IMR-90 (cell line): ENCODE data around the gene RAP2C. TPM values are rescaled to one million over a fixed set of nuclear protein-coding genes. Genes with fewer than 3 reads are reported as not detected.
A peak's percentile ranks its signal among the peaks of the same experiment; 100 is the strongest.

Source experiments
- ATAC-seq: fragments of 200-7000 bp; cut with Tn5 transposase; 2 replicates; pipeline ENCODE4 v1.9.1; 2020; ENCODE audit warnings: low read depth, mild to moderate bottlenecking, moderate library complexity
- BruUV-seq: library from RNA; stranded (reverse); fragments of 400-500 nt; replicated peaks from 2 replicates; lab custom pipeline; 2021; lab: Mats Ljungman, UMichigan
- CTCF ChIA-PET: fragments of 300-600 bp; formaldehyde crosslinking; extraction: SDS; loops from one replicate; lab custom pipeline; 2021; ENCODE audit warnings: antibody characterized with exemption; lab: Yijun Ruan, JAX
- POLR2A ChIA-PET: fragments of 300-600 bp; sonication (Branson Sonifier 250); formaldehyde crosslinking; loops from one replicate; lab custom pipeline; 2022; ENCODE audit warnings: antibody characterized with exemption; ENCODE audit not compliant: unreplicated experiment; lab: Charles Lee
- DNase-seq: peaks from one replicate; pipeline ENCODE4 v3.0.0; 2013
- H2AFZ ChIP-seq: replicated peaks from 2 replicates; pipeline ENCODE3; 2013; ENCODE audit warnings: low read length, mild to moderate bottlenecking; ENCODE audit not compliant: poor library complexity
- H2AK5ac ChIP-seq: 2 replicates; pipeline ENCODE4 v1.6.1; 2013; ENCODE audit warnings: low read depth, low read length, inconsistent platforms
- H2AK9ac ChIP-seq: replicated peaks from 2 replicates; pipeline ENCODE3; 2013; ENCODE audit warnings: mild to moderate bottlenecking, low read depth, low read length, moderate library complexity; ENCODE audit not compliant: poor library complexity
- H2BK120ac ChIP-seq: 2 replicates; pipeline ENCODE4 v1.6.1; 2013; ENCODE audit warnings: low read depth, low read length, inconsistent platforms
- H2BK15ac ChIP-seq: 3 replicates; pipeline ENCODE4 v1.6.1; 2013; ENCODE audit warnings: low read depth, low read length, inconsistent platforms
- H2BK20ac ChIP-seq: 2 replicates; pipeline ENCODE4 v1.6.1; 2013; ENCODE audit warnings: low read depth, mild to moderate bottlenecking, inconsistent platforms, low read length, moderate library complexity
- H2BK5ac ChIP-seq: 2 replicates; pipeline ENCODE4 v1.6.1; 2013; ENCODE audit warnings: mild to moderate bottlenecking, low read depth, low read length, inconsistent platforms; ENCODE audit not compliant: poor library complexity, severe bottlenecking
- H3K14ac ChIP-seq: replicated peaks from 2 replicates; pipeline ENCODE4 v1.6.1; 2013; ENCODE audit warnings: low read depth, low read length, inconsistent platforms
- H3K18ac ChIP-seq: 2 replicates; pipeline ENCODE4 v1.6.1; 2013; ENCODE audit warnings: low read depth, low read length, control low read depth
- H3K23ac ChIP-seq: 2 replicates; pipeline ENCODE4 v1.6.1; 2013; ENCODE audit warnings: low read depth, low read length, inconsistent platforms
- H3K27ac ChIP-seq: 2 replicates; pipeline ENCODE4 v1.5.1; 2013; ENCODE audit warnings: mild to moderate bottlenecking, control low read depth, low read length; ENCODE audit not compliant: insufficient read depth
- H3K27me3 ChIP-seq: 2 replicates; pipeline ENCODE4 v1.6.1; 2013; ENCODE audit warnings: low read length; ENCODE audit not compliant: control insufficient read depth, insufficient read depth
- H3K36me3 ChIP-seq: 2 replicates; pipeline ENCODE4 v1.6.1; 2013; ENCODE audit warnings: low read length, mixed read lengths; ENCODE audit not compliant: control insufficient read depth, insufficient read depth
- H3K4ac ChIP-seq: 2 replicates; pipeline ENCODE4 v1.6.1; 2013; ENCODE audit warnings: low read depth, low read length, inconsistent platforms
- H3K4me1 ChIP-seq: 2 replicates; pipeline ENCODE4 v1.6.1; 2013; ENCODE audit warnings: low read length, mixed read lengths; ENCODE audit not compliant: control insufficient read depth, insufficient read depth
- H3K4me2 ChIP-seq: 2 replicates; pipeline ENCODE4 v1.6.1; 2013; ENCODE audit warnings: low read depth, mild to moderate bottlenecking, control low read depth, low read length, moderate library complexity
- H3K4me3 ChIP-seq: 2 replicates; pipeline ENCODE4 v1.5.1; 2013; ENCODE audit warnings: low read depth, mild to moderate bottlenecking, control low read depth, low read length, moderate library complexity; ENCODE audit not compliant: insufficient read depth
- H3K56ac ChIP-seq: 2 replicates; pipeline ENCODE4 v1.6.1; 2013; ENCODE audit warnings: low read length, inconsistent platforms; ENCODE audit not compliant: insufficient read depth; ENCODE audit errors: extremely low read depth
- H3K79me1 ChIP-seq, 2 experiments: 2 replicates each; pipeline ENCODE4 v1.6.1; 2013; ENCODE audit warnings: low read length in 2 of 2, inconsistent platforms in 1 of 2, low read depth in 1 of 2
- H3K9ac ChIP-seq: 2 replicates; pipeline ENCODE4 v1.6.1; 2013; ENCODE audit warnings: low read depth, low read length, control low read depth
- H3K9me1 ChIP-seq: 2 replicates; pipeline ENCODE4 v1.6.1; 2013; ENCODE audit warnings: low read length, inconsistent platforms; ENCODE audit not compliant: insufficient read depth
- H3K9me3 ChIP-seq: 2 replicates; pipeline ENCODE4 v1.6.1; 2013; ENCODE audit warnings: low read length; ENCODE audit not compliant: control insufficient read depth, insufficient read depth
- H4K20me1 ChIP-seq: 2 replicates; pipeline ENCODE4 v1.6.1; 2013; ENCODE audit warnings: low read length, inconsistent platforms; ENCODE audit not compliant: insufficient read depth
- H4K5ac ChIP-seq: 2 replicates; pipeline ENCODE4 v1.6.1; 2013; ENCODE audit warnings: mild to moderate bottlenecking, low read depth, low read length, control low read depth
- H4K8ac ChIP-seq, 2 experiments: 2 replicates each; pipeline ENCODE4 v1.6.1; 2013; ENCODE audit warnings: low read depth in 2 of 2, low read length in 2 of 2, control low read depth in 1 of 2, inconsistent platforms in 1 of 2
- H4K91ac ChIP-seq: 2 replicates; pipeline ENCODE4 v1.6.1; 2013; ENCODE audit warnings: low read depth, low read length, inconsistent platforms; ENCODE audit not compliant: insufficient read depth
- CEBPB ChIP-seq: IDR thresholded peaks from 2 replicates; pipeline ENCODE4 v1.6.1; 2012; ENCODE audit warnings: low read depth, low read length, improper control_type of control experiment
- NFE2L2 ChIP-seq: fragments of 150-350 bp; IDR thresholded peaks from 2 replicates; pipeline ENCODE4 v1.6.1; 2016; ENCODE audit warnings: low read depth, mild to moderate bottlenecking, low read length
- dilution Hi-C: fragments of 300-500 bp; cut with HindIII; formaldehyde crosslinking; loops from one replicate; pipeline ENCODE4 v1.14.3; 2018; ENCODE audit warnings: low sequenced_read_pairs; ENCODE audit not compliant: unreplicated experiment
- in situ Hi-C: fragments of 300-500 bp; cut with MboI; formaldehyde crosslinking; loops from 3 replicates; pipeline ENCODE4 v1.14.3; 2019; ENCODE audit warnings: low sequenced_read_pairs, inconsistent platforms, mixed read lengths
- intact Hi-C: fragments of 100-400 bp; cut with micrococcal nuclease; formaldehyde crosslinking; loops from 2 replicates; pipeline ENCODE4 v1.10.0; 2022
- polyA plus RNA-seq, 3 experiments: library from polyadenylated mRNA; depleted of rRNA; stranded (reverse); fragments of >200 nt; gene quantifications; 2 replicates each; pipeline ENCODE4 v1.2.3, GENCODE V29; 2012; ENCODE audit warnings: low replicate concordance in 1 of 3
- total RNA-seq: library from RNA; depleted of rRNA; stranded (reverse); fragments of >200 nt; gene quantifications from 2 replicates; pipeline ENCODE4 v1.2.3, GENCODE V29; 2012

RAP2C gene
- total and polyA plus RNA-seq, 2 of the 4 experiments (the other 2 are of a cell fraction), result 7.6 to 24.9 TPM

DNA sequence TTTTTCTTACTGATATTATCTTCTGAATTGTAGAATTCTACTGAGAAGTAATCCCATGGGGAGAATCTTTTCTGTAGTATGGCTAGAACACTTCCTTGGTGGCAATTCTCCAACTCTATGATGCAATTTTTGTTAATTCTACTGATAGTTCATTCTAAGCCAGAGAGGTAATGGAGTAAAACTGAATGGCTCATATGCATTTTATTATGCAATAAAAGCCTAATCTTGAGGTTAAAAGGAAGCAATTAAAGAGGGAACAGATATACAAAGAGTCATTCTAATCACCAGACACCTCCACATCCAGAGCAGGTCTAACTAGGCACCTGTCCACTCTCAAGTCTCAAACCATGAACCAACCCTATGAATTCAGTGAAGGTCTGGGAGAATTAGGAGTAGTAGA lies 9.7 kb downstream of the RAP2C start:
- no peak overlapping the region for H3K14ac ChIP-seq
- H2BK20ac ChIP-seq, result no peak overlapping the region
- no TSS peak for BruUV-seq
- peaks cover 0 to 15% of the 10 kb centered on the region in 2 experiments; a peak in 1 of 4 replicates for H3K79me1 ChIP-seq
- DNase-seq (peak; percentile 43), ATAC-seq (no peak; the same call in 1 of the 2 replicates)
- no peak overlapping the region for H3K4me3 ChIP-seq
- no peak overlapping the region for H3K18ac ChIP-seq
- H3K56ac ChIP-seq, result no peak overlapping the region
- no peak overlapping the region for H3K23ac ChIP-seq
- ChIA-PET CTCF (no interaction called here), POLR2A (no interaction called here)
- no peaks in the 10 kb centered on the region for H3K9me1 ChIP-seq
- H3K9ac ChIP-seq, result no peak overlapping the region
- no peak overlapping the region for H2AK5ac ChIP-seq
- H3K27ac ChIP-seq, result no peak overlapping the region
- no peak overlapping the region for H2BK5ac ChIP-seq
- H4K5ac ChIP-seq, result no peak overlapping the region
- no peak overlapping the region for H2AFZ ChIP-seq
- H3K27me3 ChIP-seq, result 0 out of 2 replicates have a peak, but pooled peaks cover 2% of the 10 kb centered on the region
- H3K9me3 ChIP-seq, result no peaks in the 10 kb centered on the region
- H3K36me3 ChIP-seq, result peaks cover 9% of the 10 kb centered on the region
- no peak overlapping the region for H3K4ac ChIP-seq
- no peak overlapping the region for H2AK9ac ChIP-seq
- no peak overlapping the region for H3K4me2 ChIP-seq
- in situ Hi-C loops, result no loop called here
- no peaks in the 10 kb centered on the region; the same call in 1 of the 2 replicates for H4K20me1 ChIP-seq
- H2BK120ac ChIP-seq, result no peak overlapping the region
- no peak overlapping the region for H2BK15ac ChIP-seq
- TF ChIP-seq CEBPB (peak; percentile 77), NFE2L2 (no peak)
- no peak overlapping the region for H4K91ac ChIP-seq
- no peak overlapping the region for H4K8ac ChIP-seq
- intact Hi-C loops, result no loop called here
- H3K4me1 ChIP-seq, result peaks cover 3% of the 10 kb centered on the region; the same call in 1 of the 2 replicates
- dilution Hi-C loops, result no loop called here
